GM12892 (cell line): ENCODE results near the gene LYZ.

Source experiments
- POLR2AphosphoS5 ChIP-seq: IDR thresholded peaks from 2 replicates; pipeline ENCODE4 v1.6.1; 2011; ENCODE audit warnings: low read depth, low read length, control low read depth
- TAF1 ChIP-seq: IDR thresholded peaks from 2 replicates; pipeline ENCODE4 v1.6.1; 2011; ENCODE audit warnings: low read depth, mild to moderate bottlenecking, control low read depth, low read length, borderline replicate concordance

DNA sequence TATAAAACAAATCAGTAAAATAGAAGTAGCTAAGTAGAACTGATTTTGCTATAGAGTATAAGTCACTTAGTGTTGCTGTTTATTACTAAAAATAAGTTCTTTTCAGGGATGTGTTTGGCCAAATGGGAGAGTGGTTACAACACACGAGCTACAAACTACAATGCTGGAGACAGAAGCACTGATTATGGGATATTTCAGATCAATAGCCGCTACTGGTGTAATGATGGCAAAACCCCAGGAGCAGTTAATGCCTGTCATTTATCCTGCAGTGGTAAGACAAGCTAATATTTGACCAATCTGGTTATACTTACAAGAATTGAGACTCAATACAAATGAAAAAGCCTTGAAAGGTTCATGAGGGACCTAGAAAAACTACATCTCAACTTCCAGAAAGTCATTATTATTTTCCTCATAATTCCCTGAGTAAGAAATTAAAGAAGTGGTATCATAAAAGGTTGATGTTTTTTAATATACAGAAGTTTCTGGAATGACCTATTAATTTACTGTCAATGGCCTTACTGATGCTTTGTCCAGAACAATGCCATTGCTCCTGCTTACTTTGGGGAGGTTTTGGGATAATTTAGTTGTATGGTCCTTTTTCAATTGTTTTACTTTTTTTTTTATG, 1.9 kb downstream of the LYZ start:
- TF ChIP-seq TAF1 (no peak), POLR2AphosphoS5 (no peak)
